ENCODE data around the gene NECAB2. TPM values are rescaled to one million over a fixed set of nuclear protein-coding genes. Genes with fewer than 3 reads are reported as not detected.

Gene NECAB2
- 1.9 to 2.9 TPM (median 2.4 TPM) in 5 replicates for total RNA-seq (2022; extraction: Qiagen RNA extraction; ENCODE audit: low read depth)

GRCh38 chr16:83967838-83968305 lies at the start of gene NECAB2:
NECAB2 (plus strand) TSS chr16:83968244; CDS start chr16:83968649, 405 bp downstream.

GRCh38 chr16:83952940-83953795 lies 14.9 kb upstream of the NECAB2 start, which contains the start of gene OSGIN1:
OSGIN1 (plus strand) TSS chr16:83953240; CDS start chr16:83957672, 4,432 bp downstream.

DNA sequence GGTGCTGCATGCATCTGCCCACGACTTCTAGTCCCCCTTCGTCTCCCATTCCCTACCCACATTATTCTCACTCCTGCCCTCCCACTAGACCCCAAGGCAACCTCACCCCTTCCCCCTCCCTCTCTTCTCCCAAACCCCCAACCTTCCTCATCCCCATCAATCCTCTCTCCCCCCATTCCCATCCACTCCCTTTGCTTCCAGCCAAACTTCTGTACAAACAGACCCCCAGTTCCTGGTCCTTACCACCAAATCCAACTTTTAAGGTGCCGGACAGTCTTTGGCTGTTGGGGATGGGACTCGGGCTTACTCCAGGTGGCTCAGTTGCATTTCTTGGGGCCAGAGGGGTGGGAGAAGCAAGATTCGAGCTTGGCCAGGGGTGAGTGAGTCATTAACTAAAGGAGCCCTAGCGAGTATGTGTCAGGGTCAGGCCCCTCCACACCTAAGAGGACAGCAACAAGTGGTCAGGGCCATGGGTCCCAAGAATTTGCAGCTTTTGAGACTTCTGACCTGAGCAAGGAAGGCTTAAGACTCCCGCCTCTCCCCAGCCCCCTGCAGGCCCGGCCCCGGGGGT lies 74.3 kb downstream of the NECAB2 start, which contains the start of gene SLC38A8:
TSS of gene SLC38A8 (minus strand) at position 488 of the 571 bp plus-strand sequence. CDS start 638 bp downstream, outside the sequence.

Other genes starting within 250 kb of the NECAB2 start
- 128 to 200 TPM (median 195 TPM) in 5 replicates for gene HSBP1, start 160.3 kb upstream of the NECAB2 start, total RNA-seq (2022; extraction: Qiagen RNA extraction; ENCODE audit: low read depth)
- 1.1 to 2.6 TPM (median 1.7 TPM) in 5 replicates for gene MLYCD, start 69.1 kb upstream of the NECAB2 start, total RNA-seq (2022; extraction: Qiagen RNA extraction; ENCODE audit: low read depth)
- gene OSGIN1, start 15.0 kb upstream of the NECAB2 start, total RNA-seq (2022; extraction: Qiagen RNA extraction; ENCODE audit: low read depth), result 18.7 to 43.3 TPM (median 26.7 TPM) in 5 replicates
- gene SLC38A8, start 74.6 kb downstream of the NECAB2 start, total RNA-seq (2022; extraction: Qiagen RNA extraction; ENCODE audit: low read depth), result not detected in 5 replicates
- 38.7 to 46.5 TPM (median 43.8 TPM) in 5 replicates for gene MBTPS1, start 148.7 kb downstream of the NECAB2 start, total RNA-seq (2022; extraction: Qiagen RNA extraction; ENCODE audit: low read depth)
- 16.9 to 19.1 TPM (median 18.7 TPM) in 5 replicates for gene HSDL1, start 176.9 kb downstream of the NECAB2 start, total RNA-seq (2022; extraction: Qiagen RNA extraction; ENCODE audit: low read depth)
- gene DNAAF1, start 177.1 kb downstream of the NECAB2 start, total RNA-seq (2022; extraction: Qiagen RNA extraction; ENCODE audit: low read depth), result 0.21 to 0.47 TPM (median 0.43 TPM) in 5 replicates
- 22.1 to 32.2 TPM (median 28.7 TPM) in 5 replicates for gene TAF1C, start 218.8 kb downstream of the NECAB2 start, total RNA-seq (2022; extraction: Qiagen RNA extraction; ENCODE audit: low read depth)
- not detected in 5 replicates for gene ADAD2, start 222.9 kb downstream of the NECAB2 start, total RNA-seq (2022; extraction: Qiagen RNA extraction; ENCODE audit: low read depth)